ENCODE measurements around the gene AP1S3.

GRCh38 chr2:223834431-223834830, 3.0 kb downstream of the AP1S3 start:
- TF ChIP-seq REST (IDR thresholded peaks at IDR 0.05; ENCODE audit: insufficient read depth in 1 of 2, low read depth in 2 of 2, low read length in 1 of 2) (no peak), CTCF (IDR thresholded peaks at IDR 0.05) (no peak), POLR2AphosphoS5 (IDR thresholded peaks at IDR 0.05; ENCODE audit: low read depth, low read length) (no peak), TCF7L2 (IDR thresholded peaks at IDR 0.05; ENCODE audit: low read depth, low read length) (no peak)
